HPDE6-E6E7 (cell line): ENCODE data around the gene PPM1M.

Source experiments
- DNase-seq: peaks from one replicate; pipeline ENCODE4 v3.0.0; 2011; ENCODE audit warnings: missing footprints; ENCODE audit errors: extremely low spot score

Gene PPM1M

DNA sequence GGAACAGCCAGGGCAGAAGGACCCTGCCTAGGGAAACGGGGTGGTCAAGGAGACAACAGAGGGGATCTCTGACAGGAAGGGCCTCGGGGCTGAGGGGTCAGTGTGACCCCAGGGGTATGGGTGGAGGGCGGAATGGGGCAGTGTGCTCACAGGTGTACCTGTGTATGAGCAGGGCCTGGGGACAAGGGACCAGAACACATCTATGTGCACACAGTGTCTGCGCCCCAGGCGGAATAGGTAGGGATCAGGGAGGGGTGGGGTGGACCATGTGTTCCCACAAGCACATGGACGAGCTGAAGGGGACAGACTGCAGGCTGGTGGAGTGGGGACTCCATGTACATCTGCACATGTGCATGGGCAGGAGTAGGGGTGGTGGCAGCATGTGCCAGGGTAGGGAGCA is 15.1 kb upstream of the PPM1M start:
- no peak for DNase-seq

- no peak for DNase-seq
These were observed 14.6 kb upstream of the PPM1M start for GRCh38 chr3:52230889-52231499.

GRCh38 chr3:52231502-52232278 is 13.9 kb upstream of the PPM1M start:
- no peak for DNase-seq

DNA sequence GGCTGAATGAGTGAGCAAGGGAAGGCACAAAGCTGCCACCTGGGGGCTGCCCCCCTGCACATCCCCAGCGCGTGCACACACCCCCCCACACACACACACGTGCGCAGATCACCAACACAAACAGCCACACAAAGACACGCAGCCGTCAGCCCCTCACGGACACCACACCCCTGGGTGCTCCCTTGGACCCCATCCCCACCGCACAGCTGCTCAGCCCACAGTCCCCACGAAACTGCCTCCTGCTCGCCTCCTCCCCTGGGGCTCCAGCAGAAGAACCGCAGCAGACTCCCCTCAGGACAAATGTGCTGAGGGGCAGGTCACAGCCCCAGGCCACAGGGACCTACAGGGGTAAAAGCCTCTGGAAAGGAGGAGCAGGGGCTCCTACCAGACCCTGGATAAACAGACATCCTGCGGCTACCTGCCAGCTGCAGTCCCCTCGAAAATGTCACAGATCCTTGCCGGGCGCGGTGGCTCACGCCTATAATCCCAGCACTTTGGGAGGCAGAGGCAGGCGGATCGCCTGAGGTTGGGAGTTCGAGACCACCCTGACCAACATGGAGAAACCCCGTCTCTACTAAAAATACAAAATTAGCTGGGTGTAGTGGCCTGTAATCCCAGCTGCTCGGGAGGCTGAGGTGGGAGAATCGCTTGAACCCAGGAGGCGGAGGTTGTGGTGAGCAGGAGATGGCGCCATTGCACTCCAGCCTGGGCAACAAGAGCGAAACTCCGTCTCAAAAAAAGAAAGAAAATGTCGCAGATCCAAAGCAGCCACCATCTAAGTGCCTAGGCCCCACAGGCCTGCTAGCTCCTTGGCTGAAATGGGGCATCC is 13.1 kb upstream of the PPM1M start:
- DNase-seq = no peak

DNA sequence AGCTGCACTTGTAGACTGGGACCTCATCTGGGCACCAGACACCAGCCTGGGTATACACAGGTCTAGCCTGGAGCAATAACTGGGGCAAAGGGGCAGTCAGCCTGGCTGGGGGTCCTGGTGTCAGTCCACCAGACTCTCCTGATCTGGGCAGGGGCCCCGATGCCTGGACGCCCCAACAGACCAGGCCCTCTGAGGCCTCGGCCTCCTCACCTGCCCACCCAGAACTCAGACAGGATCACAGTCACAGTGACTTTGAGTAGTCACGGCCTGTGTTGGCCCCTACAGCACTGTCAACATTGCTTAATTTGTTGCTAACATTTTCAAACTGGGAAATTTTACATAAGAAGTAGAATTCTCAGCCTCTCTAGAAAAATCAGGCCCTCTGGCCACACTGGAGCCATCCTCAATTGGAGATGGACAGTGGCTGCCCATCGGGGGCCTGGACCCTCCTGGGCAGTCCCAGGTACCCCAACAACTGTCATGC is 12.4 kb upstream of the PPM1M start:
- no peak for DNase-seq

- DNase-seq = no peak
These were observed 11.6 kb upstream of the PPM1M start for GRCh38 chr3:52233968-52234367.

GRCh38 chr3:52234516-52235447 is 10.8 kb upstream of the PPM1M start:
- DNase-seq = no peak

GRCh38 chr3:52236424-52236886 is 9.1 kb upstream of the PPM1M start:
- DNase-seq = no peak

DNA sequence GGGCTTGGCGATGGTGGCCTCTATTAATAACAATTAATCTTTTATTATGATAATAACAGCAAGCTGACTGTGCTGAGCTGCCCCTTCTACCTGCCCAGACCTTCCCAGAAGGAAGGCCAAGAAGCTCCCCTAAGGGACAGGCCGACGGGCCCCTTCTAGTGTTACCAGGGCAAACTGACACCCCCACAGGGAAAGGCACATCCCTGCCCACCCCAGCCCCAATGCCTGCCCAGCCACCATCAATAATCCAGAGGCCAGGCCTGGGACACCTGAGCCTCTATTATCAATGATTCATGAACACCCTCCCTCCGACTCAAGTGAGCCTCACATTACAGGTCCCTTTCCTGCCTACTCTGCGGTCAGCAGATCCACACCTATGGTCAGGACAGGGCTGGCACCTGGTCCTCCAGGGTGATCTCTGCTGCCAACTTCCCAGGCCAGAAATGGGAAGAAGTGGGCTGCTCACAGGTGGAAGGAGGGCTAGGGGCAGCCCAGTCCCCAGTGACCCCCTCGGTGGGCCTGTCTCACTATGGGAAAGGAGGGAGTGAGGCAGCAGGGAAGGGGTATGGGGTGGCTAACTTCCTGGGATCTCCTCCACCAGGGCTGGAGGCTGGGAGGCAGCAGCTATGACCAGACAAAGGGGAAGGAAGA is 8.4 kb upstream of the PPM1M start:
- no peak for DNase-seq

- peak; percentile 76 for DNase-seq
These were observed 7.8 kb upstream of the PPM1M start for GRCh38 chr3:52237657-52238172.

- DNase-seq = no peak
These were observed 7.3 kb upstream of the PPM1M start for GRCh38 chr3:52238193-52238760.

- DNase-seq = no peak
These were observed 6.5 kb upstream of the PPM1M start, which contains the start of gene TWF2 for GRCh38 chr3:52238761-52239701. Gene TWF2 (minus strand): TSS chr3:52239158. CDS start chr3:52239016, 142 bp downstream.

DNA sequence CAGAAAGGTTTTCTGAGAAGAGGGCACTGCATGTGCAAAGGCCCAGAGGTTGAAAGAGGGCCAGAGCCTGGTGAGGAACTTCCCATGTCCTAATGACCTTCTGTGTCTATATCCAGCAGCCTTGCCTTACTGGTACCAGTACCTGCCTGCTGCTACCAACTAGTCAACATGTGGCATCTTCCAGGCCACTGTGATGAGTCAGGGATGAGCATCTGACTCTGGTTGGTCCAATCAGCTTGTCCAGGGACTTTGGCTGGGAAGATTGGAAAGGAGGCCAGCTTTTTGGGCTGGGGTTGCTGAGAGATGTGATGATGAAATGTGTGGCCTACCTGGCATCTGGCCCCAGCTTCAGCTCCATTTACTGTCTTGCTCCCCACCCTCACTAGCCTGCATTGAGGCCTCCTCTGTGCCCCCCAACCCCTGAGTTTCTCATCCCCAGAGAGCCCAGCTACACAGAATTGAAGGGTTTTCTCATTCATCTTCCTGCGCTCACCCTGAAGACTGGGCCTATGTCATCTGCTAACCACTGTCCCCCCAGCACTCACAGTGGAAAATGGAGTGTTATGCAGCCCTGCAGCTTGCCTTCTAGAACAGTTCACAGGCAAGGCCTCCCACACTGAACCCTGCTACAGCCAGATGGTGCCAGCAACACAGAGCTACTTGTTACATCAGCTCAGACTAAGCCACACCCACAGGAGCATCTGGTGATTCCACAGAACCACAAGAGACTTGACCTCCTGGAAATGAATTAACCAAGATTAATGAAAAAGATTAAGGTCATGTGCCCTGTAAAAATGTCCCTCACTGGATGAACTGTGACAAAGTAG is 5.3 kb upstream of the PPM1M start:
- DNase-seq = no peak

GRCh38 chr3:52240886-52241370 is 4.6 kb upstream of the PPM1M start:
- no peak for DNase-seq

DNA sequence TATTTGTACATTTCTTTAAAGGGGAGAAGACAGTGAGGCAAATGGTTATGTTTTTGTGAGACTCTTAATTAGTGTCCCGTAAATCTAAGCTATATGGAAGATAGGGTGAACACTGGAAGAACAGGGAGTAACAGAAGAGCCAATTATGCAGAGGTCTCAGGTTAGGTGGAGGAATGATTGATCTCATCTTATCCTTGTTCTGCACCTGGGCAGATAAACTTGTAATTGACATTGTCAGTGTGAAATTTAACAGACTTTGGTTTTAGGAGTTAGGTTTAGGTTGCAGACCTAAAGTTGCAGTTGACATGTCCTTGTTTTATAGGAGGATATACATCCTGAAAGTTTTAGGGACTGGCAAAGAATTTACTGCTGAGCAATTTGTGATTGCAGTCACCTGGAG is 3.5 kb upstream of the PPM1M start:
- DNase-seq = no peak

GRCh38 chr3:52243791-52244628 is 1.5 kb upstream of the PPM1M start:
- DNase-seq = no peak

DNA sequence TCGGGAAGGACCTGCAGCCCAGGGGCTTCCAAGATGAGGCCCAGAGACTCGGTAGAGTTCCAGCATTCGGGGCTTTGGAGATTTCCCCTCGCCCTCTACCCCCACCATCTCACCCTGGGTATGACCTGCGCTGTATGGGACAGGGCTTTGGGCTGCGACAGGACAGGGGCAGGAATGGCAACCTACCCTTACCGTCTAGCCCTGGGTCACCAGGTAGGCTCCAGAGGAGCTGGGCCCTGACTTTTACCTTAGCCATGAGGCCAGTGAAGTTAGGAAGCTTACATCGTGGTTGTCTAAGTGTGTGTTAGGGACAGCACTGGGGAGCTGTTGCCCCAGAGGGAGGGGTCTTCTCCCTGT is 683 bp downstream of the PPM1M start:
- no peak for DNase-seq
